Femur (tissue), 1 donor: ENCODE measurements around the gene SLC25A45.
"Not testable (repeated sequence)": the region's sequence is repeated elsewhere in the genome, so short reads cannot be mapped to it uniquely, and the experiment has no call there.

Experiments
- DNase-seq: peaks from one replicate; pipeline ENCODE4 v3.0.0-alpha.2; 2017

Gene SLC25A45

GRCh38 chr11:65355776-65356393 is 26.6 kb downstream of the SLC25A45 start:
- DNase-seq, result peak; percentile 53

GRCh38 chr11:65355013-65355775 is 27.3 kb downstream of the SLC25A45 start:
- peak; percentile 49 for DNase-seq

- DNase-seq, result peak; percentile 99
Observed at GRCh38 chr11:65354265-65355012, 28.0 kb downstream of the SLC25A45 start, which contains the start of gene TIGD3. Gene TIGD3 (plus strand): TSS chr11:65354751. CDS start chr11:65355809, 1,058 bp downstream.

- DNase-seq, result no peak
Observed at GRCh38 chr11:65353900-65354264, 28.6 kb downstream of the SLC25A45 start.

GRCh38 chr11:65353376-65353775 is 29.1 kb downstream of the SLC25A45 start:
- no peak for DNase-seq

DNA sequence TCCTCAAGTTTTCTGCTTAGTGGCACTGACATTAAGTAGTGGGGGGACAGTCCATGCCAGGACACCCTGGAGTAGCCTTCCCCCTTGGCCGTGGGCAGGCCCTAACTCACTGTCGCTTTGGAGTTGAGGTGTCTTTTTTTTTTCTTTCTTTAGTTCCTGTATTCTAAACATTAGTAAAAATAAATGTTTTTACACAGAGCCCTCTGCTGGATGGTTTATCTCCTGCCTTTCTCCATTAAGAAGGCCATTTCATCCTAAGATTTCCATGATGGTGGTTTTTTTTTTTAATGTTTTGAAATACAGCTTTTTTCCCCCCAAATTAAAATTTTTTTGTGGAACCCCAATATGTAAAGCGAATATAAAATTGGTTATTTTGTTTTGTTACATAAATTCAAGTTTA is 29.7 kb downstream of the SLC25A45 start:
- no peak for DNase-seq

DNA sequence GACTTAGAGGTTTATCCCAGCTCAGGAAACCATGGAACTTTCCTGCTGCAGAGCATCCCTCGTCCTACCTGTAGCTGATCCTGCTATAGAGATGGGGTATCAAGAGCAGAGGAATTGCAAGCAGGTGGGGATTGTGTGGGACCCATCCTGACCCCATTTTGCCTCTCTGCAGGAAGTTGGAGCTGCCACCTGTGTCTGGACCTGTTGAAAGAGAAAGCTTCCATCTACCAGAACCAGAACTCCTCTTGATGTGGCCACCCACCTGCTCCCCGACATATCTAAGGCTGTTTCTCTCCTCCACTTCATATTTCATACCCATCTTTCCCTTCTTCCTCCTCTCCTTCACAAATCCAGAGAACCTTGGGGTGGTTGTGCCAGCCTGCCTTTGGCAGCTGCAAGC is 30.9 kb downstream of the SLC25A45 start:
- no peak for DNase-seq

GRCh38 chr11:65341856-65342255 is 40.6 kb downstream of the SLC25A45 start:
- DNase-seq, result no peak

DNA sequence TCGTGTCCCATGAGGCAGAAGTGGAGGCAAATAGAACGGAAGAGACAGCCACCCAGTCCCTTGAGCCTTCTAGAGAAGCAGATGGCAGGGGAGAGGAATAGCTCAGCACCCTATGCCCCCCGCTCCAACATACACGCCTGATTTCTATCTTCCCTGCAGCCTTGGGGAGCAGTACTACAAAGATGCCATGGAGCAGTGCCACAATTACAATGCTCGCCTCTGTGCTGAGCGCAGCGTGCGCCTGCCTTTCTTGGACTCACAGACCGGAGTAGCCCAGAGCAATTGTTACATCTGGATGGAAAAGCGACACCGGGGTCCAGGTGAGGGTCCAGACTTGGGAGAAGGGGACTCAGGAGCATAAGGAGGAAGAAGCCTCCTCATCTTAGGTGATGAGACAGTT is 42.2 kb downstream of the SLC25A45 start:
- no peak for DNase-seq

- no peak for DNase-seq
Observed at GRCh38 chr11:65338676-65339075, 43.8 kb downstream of the SLC25A45 start.

DNA sequence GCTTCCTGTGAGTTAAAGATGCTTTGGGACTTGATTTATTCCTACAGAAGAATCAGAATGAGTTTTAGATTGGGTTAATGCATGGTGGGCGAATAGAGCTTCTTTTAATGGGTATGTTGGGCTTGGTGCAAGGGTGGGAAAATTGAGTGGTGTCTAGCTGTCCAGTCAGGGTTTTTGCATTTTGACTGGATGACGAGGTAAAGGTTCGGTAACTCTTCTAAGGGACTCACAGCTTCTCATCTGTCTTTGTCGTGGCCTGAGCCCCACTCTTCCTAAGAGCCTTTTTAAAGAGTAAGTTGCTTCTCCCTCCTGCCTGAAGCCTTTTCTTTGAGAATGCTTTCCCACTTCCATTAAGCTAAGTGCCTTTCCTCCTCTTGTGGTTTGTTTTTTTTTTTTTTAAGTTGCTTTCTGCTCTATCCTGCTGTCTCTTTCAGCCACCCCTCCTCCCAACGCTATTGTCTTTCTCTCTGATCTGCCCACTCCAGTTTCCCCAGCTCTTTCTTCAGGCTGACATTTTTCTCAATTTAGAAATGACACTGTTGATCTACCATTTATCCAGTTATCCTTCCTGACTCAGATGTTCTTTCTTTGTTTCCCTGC is 47.6 kb downstream of the SLC25A45 start:
- no peak for DNase-seq

GRCh38 chr11:65332591-65332990 is 49.9 kb downstream of the SLC25A45 start:
- DNase-seq, result not testable (repeated sequence)

DNA sequence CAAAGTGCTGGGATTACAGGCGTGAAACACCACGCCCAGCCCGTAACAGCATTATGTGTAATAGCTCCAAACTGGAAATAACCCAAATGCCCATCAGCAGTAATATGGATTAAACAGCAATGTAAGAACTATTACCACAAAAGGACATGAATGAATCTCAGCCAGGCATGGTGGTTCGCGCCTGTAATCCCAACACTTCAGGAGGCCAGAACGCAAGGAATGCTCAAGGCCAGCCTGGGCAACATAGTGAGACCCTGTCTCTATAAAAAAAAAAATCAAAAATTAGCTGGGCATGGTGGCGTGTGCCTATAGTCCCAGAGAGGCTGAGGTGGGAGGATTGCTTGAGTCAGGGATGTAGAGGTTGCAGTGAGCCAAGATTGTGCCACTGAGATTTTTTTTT is 51.9 kb downstream of the SLC25A45 start:
- no peak for DNase-seq

DNA sequence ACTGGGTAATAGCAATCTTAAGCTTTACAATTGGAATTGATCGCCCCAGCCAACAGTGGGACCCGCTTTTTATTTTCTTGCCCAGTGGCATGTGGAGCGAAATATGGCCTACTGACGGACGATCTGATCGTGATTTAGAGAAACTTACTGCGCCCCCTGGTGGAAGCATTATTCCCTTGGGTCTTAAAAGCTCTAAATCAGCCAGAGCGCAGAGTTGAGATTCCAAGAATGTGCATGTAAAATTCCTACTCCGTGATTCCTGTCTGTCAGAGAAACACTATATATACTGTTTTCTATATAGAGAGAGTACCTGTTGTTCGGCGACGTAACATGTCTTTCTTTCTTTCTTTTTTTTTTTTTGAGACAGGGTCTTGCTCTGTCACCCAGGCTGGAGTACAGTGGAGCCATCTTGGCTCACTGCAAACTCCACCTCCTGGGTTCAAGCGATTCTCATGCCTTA is 52.5 kb downstream of the SLC25A45 start:
- peak; percentile 88 for DNase-seq

DNA sequence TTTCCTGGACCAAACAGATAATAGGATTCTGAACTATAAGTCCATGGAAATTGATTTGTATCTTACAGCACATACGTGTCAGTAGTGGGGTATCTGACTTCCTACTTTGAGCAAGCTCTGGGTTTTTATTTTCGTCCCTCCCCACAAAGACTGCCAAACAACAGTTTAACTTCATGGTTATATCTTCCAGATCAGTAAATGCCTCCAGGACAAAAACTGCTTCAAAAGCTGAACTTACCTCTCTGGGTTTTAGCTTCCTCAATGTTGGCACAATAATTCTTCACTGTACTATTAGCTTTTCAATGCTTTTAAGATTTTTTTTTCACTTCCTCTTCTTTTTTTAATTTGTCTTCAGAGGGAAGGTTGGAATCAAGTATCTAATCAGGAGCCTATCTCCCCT is 53.0 kb downstream of the SLC25A45 start:
- no peak for DNase-seq

- DNase-seq, result no peak
Observed at GRCh38 chr11:65327021-65327420, 55.4 kb downstream of the SLC25A45 start.

DNA sequence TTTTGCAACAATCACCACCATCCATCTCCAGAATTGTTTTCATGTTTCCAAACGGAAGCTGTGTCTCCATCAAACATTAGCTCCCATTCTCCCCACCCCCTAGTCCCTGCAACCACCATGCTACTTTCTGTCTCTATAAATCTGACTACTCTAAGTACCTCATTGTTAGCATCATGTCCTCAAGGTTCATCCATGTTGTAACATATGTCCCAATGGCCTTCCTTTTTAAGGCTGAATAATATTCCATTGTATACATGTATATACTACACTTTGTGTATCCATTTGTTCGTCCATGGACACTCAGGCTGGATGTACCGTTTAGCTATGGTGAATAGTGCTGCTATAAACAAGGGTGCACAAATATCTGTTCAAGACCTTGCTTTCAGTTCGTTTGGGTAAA is 57.0 kb downstream of the SLC25A45 start:
- DNase-seq, result no peak
